Measurements from ENCODE around the gene CHCHD3. TPM values are rescaled to one million over a fixed set of nuclear protein-coding genes. Genes with fewer than 3 reads are reported as not detected.

CHCHD3 gene
- total RNA-seq, 1 experiment from 2014 or later = 100 TPM

DNA sequence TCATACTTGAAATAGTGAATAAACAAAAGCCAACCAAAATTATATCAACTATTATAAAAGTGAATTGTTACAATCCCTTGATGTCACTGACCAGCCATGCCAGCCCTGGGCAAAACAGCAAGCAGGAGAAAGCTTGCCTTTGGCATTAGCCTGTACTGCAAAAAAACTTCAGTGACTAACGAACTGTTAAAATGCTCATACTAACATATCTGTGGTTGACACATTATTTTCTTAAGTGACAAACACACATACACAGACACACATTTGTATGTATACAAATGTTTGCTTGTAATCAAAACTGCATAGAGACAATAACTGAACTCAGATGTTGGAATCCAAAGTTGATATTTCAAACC, 29.5 kb downstream of the CHCHD3 start:
- CTCF ChIA-PET = no interaction called here

DNA sequence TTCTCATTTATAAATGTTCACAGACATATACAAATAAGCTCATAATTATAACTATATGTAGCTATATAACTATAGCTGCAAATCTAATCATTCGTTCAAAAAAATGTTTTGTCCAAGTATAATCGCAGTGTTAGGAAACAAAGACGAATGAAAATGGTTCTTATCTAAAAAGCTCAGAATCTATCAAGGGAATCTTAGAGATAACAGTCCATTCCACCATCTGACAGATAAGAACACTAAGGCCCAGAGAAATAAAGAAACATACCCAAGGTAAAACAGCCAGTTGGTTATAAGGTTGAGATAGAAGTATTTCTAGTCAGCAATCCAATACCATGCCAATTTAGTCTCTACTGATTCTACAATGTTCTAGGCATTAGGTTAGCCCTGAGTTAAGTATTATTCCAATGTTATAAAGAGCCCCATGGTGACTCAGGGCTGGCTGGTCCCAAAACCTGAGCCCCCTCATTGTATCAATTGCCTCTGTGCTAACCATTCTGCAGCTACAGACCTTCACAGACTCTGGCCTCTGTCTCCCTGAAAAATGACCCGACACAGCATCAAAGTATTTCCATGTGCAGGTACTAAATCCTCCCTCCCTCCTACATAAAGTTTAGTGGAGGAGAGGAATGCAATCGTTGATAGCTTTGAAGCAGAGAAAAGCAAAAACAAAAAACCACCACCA, 30.0 kb downstream of the CHCHD3 start:
- Histone ChIP-seq H3K9me3 (ENCODE audit: insufficient read depth, low read depth) (no peaks in the 10 kb centered on the region), H3K9me2 (ENCODE audit: insufficient read depth) (no peaks in the 10 kb centered on the region), H3F3A (ENCODE audit: insufficient read depth, low read depth) (no peaks in the 10 kb centered on the region; the same call in 1 of the 2 replicates), H2AFZ (no peak overlapping the region), H3K4me2 (no peak overlapping the region), H3K4me3 (no peak overlapping the region), H3K4me1 (replicated peaks; ENCODE audit: insufficient read depth) (no peaks in the 10 kb centered on the region), H3K27ac (no peak overlapping the region), H3K79me2 (ENCODE audit: low read depth) (peaks cover 85% of the 10 kb centered on the region), H3K36me3 (ENCODE audit: low read depth) (no peaks in the 10 kb centered on the region), H4K20me1 (ENCODE audit: insufficient read depth) (peaks cover 51% of the 10 kb centered on the region), H3K27me3 (ENCODE audit: insufficient read depth, low read depth) (no peaks in the 10 kb centered on the region)
- CTCF ChIA-PET = no interaction called here
- POLR2A ChIA-PET (ENCODE audit: unreplicated experiment) = no interaction called here
- no peak for TF ChIP-seq EZH2 (IDR thresholded peaks at IDR 0.05; ENCODE audit: low read depth)
- TF ChIP-seq, protein P1, sequence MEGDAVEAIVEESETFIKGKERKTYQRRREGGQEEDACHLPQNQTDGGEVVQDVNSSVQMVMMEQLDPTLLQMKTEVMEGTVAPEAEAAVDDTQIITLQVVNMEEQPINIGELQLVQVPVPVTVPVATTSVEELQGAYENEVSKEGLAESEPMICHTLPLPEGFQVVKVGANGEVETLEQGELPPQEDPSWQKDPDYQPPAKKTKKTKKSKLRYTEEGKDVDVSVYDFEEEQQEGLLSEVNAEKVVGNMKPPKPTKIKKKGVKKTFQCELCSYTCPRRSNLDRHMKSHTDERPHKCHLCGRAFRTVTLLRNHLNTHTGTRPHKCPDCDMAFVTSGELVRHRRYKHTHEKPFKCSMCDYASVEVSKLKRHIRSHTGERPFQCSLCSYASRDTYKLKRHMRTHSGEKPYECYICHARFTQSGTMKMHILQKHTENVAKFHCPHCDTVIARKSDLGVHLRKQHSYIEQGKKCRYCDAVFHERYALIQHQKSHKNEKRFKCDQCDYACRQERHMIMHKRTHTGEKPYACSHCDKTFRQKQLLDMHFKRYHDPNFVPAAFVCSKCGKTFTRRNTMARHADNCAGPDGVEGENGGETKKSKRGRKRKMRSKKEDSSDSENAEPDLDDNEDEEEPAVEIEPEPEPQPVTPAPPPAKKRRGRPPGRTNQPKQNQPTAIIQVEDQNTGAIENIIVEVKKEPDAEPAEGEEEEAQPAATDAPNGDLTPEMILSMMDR (conservative IDR thresholded peaks at IDR 0.05) = no peak
- intact Hi-C loops (cut with micrococcal nuclease; ENCODE audit: unreplicated experiment) = no loop called here
- no TSS peak for BruUV-seq (replicated peaks)
- no peak for DNase-seq

More for the DNA sequence above, 29.5 kb downstream of the CHCHD3 start:
- no peak for TF ChIP-seq EZH2 (IDR thresholded peaks at IDR 0.05; ENCODE audit: low read depth)
- TF ChIP-seq, protein P1 (conservative IDR thresholded peaks at IDR 0.05) = no peak
- H3K4me1 ChIP-seq (replicated peaks; ENCODE audit: insufficient read depth) = no peaks in the 10 kb centered on the region
- H3K36me3 ChIP-seq (ENCODE audit: low read depth) = no peaks in the 10 kb centered on the region
- no peak overlapping the region for H3K27ac ChIP-seq
- no peak overlapping the region for H3K4me3 ChIP-seq
- POLR2A ChIA-PET (ENCODE audit: unreplicated experiment) = interaction anchor here (0.7 kb wide), 1 partner anchor 84 kb away, joined by 3 read pairs; no protein-coding TSS in a partner anchor
- H3K79me2 ChIP-seq (ENCODE audit: low read depth) = peaks cover 83% of the 10 kb centered on the region
- no peak overlapping the region for H3K4me2 ChIP-seq
- no peaks in the 10 kb centered on the region; the same call in 1 of the 2 replicates for H3F3A ChIP-seq (ENCODE audit: insufficient read depth, low read depth)
- BruUV-seq (replicated peaks) = no TSS peak
- H4K20me1 ChIP-seq (ENCODE audit: insufficient read depth) = peaks cover 56% of the 10 kb centered on the region
- no peaks in the 10 kb centered on the region for H3K27me3 ChIP-seq (ENCODE audit: insufficient read depth, low read depth)
- no peaks in the 10 kb centered on the region for H3K9me2 ChIP-seq (ENCODE audit: insufficient read depth)
- no peak for DNase-seq
- no peaks in the 10 kb centered on the region for H3K9me3 ChIP-seq (ENCODE audit: insufficient read depth, low read depth)
- no peak overlapping the region for H2AFZ ChIP-seq
- intact Hi-C loops (cut with micrococcal nuclease; ENCODE audit: unreplicated experiment) = no loop called here

DNA sequence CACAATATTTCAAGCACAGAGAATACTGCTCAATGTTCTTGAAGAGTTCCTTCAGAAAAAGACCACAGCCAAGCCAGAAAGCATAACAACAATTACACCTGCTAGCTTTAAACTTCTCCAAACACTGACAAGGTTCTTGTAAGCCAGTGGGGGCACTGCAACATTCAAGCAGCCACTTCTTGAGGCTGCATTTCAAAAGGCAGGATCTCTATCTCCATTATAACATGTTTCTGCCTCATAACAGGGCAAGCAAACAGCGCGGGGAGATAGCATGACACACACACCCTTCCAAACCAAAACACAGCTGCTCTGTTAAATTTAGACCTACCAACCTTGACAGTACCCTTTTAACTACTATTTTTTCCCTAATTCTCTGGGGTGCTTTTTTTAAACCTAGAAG, 30.8 kb downstream of the CHCHD3 start:
- POLR2A ChIA-PET (ENCODE audit: unreplicated experiment) = no interaction called here
- Histone ChIP-seq H3K9me3 (ENCODE audit: insufficient read depth, low read depth) (no peaks in the 10 kb centered on the region), H3K27ac (no peak overlapping the region), H3K36me3 (ENCODE audit: low read depth) (no peaks in the 10 kb centered on the region), H3K4me1 (replicated peaks; ENCODE audit: insufficient read depth) (no peaks in the 10 kb centered on the region), H3K79me2 (ENCODE audit: low read depth) (peaks cover 77% of the 10 kb centered on the region), H2AFZ (no peak overlapping the region), H3K4me3 (no peak overlapping the region), H3K27me3 (ENCODE audit: insufficient read depth, low read depth) (no peaks in the 10 kb centered on the region), H3K9me2 (ENCODE audit: insufficient read depth) (no peaks in the 10 kb centered on the region), H3F3A (ENCODE audit: insufficient read depth, low read depth) (no peaks in the 10 kb centered on the region; the same call in 1 of the 2 replicates), H3K4me2 (no peak overlapping the region), H4K20me1 (ENCODE audit: insufficient read depth) (peaks cover 49% of the 10 kb centered on the region)
- DNase-seq = no peak
- TF ChIP-seq, protein P1 (conservative IDR thresholded peaks at IDR 0.05) = no peak
- no peak for TF ChIP-seq EZH2 (IDR thresholded peaks at IDR 0.05; ENCODE audit: low read depth)
- CTCF ChIA-PET = no interaction called here
- BruUV-seq (replicated peaks) = no TSS peak
- intact Hi-C loops (cut with micrococcal nuclease; ENCODE audit: unreplicated experiment) = no loop called here

Data from PC-9 (cell line).